GM12878 (cell line): ENCODE results near the gene NUP93. TPM values are rescaled to one million over a fixed set of nuclear protein-coding genes. Genes with fewer than 3 reads are reported as not detected.

Experiments used
- ATAC-seq: fragments of 200-7000 bp; cut with Tn5 transposase; 3 replicates; pipeline ENCODE4 v1.9.1; 2020; ENCODE audit warnings: mild to moderate bottlenecking, moderate library complexity
- BruUV-seq: library from RNA; stranded (reverse); fragments of 400-500 nt; replicated peaks from 2 replicates; lab custom pipeline; 2021; lab: Mats Ljungman, UMichigan
- CTCF ChIA-PET: fragments of 300-600 bp; sonication (Branson Sonifier 250); formaldehyde crosslinking; extraction: SDS; loops from one replicate; lab custom pipeline; 2021; ENCODE audit warnings: inconsistent platforms; lab: Yijun Ruan, JAX
- POLR2A ChIA-PET: fragments of 350-600 bp; formaldehyde crosslinking; extraction: SDS; loops from one replicate; lab custom pipeline; 2021; ENCODE audit warnings: inconsistent platforms; lab: Charles Lee
- RAD21 ChIA-PET: fragments of 300-600 bp; sonication (Branson Sonifier 250); formaldehyde crosslinking; loops from one replicate; lab custom pipeline; 2023; ENCODE audit warnings: antibody characterized with exemption; ENCODE audit not compliant: unreplicated experiment; lab: Charles Lee
- SMC1A ChIA-PET: fragments of 300-600 bp; sonication (Branson Sonifier 250); formaldehyde crosslinking; loops from one replicate; lab custom pipeline; 2023; ENCODE audit not compliant: unreplicated experiment, uncharacterized antibody; lab: Charles Lee
- DNase-seq: peaks from one replicate; pipeline ENCODE4 v3.0.0-alpha.2; 2011; ENCODE audit warnings: low read depth, low spot score
- FAIRE-seq: peaks from 3 replicates; lab custom pipeline; 2011; peaks lifted over from hg19 to GRCh38; lab: Jason Lieb, UNC
- H2AFZ ChIP-seq: 2 replicates; pipeline ENCODE4 v1.6.0; 2011; ENCODE audit warnings: low read depth, low read length, control low read depth; ENCODE audit not compliant: control insufficient read depth
- H3K27ac ChIP-seq: 2 replicates; pipeline ENCODE4 v1.5.1; 2011; ENCODE audit warnings: control low read depth; ENCODE audit not compliant: control insufficient read depth, insufficient read depth
- H3K27me3 ChIP-seq, 2 experiments: replicated peaks in 1 of 2; 2 replicates each; pipeline versions ENCODE4 v1.6.0 to v1.6.1; 2011; ENCODE audit warnings: low read length in 1 of 2; ENCODE audit not compliant: control insufficient read depth in 2 of 2, insufficient read depth in 2 of 2
- H3K36me3 ChIP-seq, 2 experiments: 2 replicates each; pipeline ENCODE4 v1.5.1; 2011; ENCODE audit warnings: low read length in 1 of 2; ENCODE audit not compliant: control insufficient read depth in 2 of 2, insufficient read depth in 2 of 2
- H3K4me1 ChIP-seq: 2 replicates; pipeline ENCODE4 v1.6.1; 2011; ENCODE audit warnings: mild to moderate bottlenecking, low read length, moderate library complexity, mixed read lengths; ENCODE audit not compliant: control insufficient read depth, insufficient read depth
- H3K4me2 ChIP-seq: 2 replicates; pipeline ENCODE4 v1.6.0; 2011; ENCODE audit warnings: control low read depth; ENCODE audit not compliant: control insufficient read depth, insufficient read depth
- H3K4me3 ChIP-seq: fragments of 200-600 bp; sonication (generic); 2 replicates; pipeline ENCODE4 v1.5.1; 2016
- H3K79me2 ChIP-seq: 2 replicates; pipeline ENCODE4 v1.6.0; 2011; ENCODE audit warnings: low read length; ENCODE audit not compliant: control insufficient read depth, insufficient read depth
- H3K9ac ChIP-seq: 2 replicates; pipeline ENCODE4 v1.8.0; 2011; ENCODE audit warnings: low read length, control low read depth, mixed read lengths; ENCODE audit not compliant: control insufficient read depth, insufficient read depth
- H3K9me3 ChIP-seq: replicated peaks from 3 replicates; pipeline ENCODE4 v1.5.1; 2011; ENCODE audit warnings: mild to moderate bottlenecking, low read length; ENCODE audit not compliant: control insufficient read depth, insufficient read depth
- H4K20me1 ChIP-seq: 2 replicates; pipeline ENCODE4 v1.6.0; 2011; ENCODE audit not compliant: control insufficient read depth, insufficient read depth
- ETV6 ChIP-seq, 2 experiments: fragments of 450-650 bp in 1 of 2; IDR thresholded peaks in 1 of 2; conservative IDR thresholded peaks in 1 of 2; 2 replicates each; pipeline ENCODE4 v1.6.1; 2014; ENCODE audit warnings: antibody characterized with exemption in 1 of 2, borderline replicate concordance in 1 of 2, low read depth in 1 of 2, mild to moderate bottlenecking in 1 of 2, moderate library complexity in 1 of 2
- IKZF1 ChIP-seq: fragments of 450-650 bp; conservative IDR thresholded peaks from 2 replicates; pipeline ENCODE4 v1.6.1; 2017; ENCODE audit warnings: antibody characterized with exemption, mild to moderate bottlenecking
- KAT2A ChIP-seq: conservative IDR thresholded peaks from 2 replicates; pipeline ENCODE4 v1.6.1; 2011; ENCODE audit warnings: low read depth, low read length; ENCODE audit not compliant: control insufficient read depth
- POLR2AphosphoS5 ChIP-seq: IDR thresholded peaks from 2 replicates; pipeline ENCODE4 v1.6.1; 2011; ENCODE audit warnings: mild to moderate bottlenecking, low read length, inconsistent platforms
- RCOR1 ChIP-seq: conservative IDR thresholded peaks from 2 replicates; pipeline ENCODE4 v1.6.1; 2012; ENCODE audit warnings: low read depth, low read length, improper control_type of control experiment
- SMAD5 ChIP-seq: IDR thresholded peaks from 2 replicates; pipeline ENCODE4 v1.6.1; 2016; ENCODE audit warnings: antibody characterized with exemption, low read depth
- WGBS: methylation state at CpG from one replicate; pipeline ENCODE4 v1.1.6; 2016; ENCODE audit warnings: low lambda C conversion rate; ENCODE audit not compliant: insufficient replicate concordance, insufficient coverage; ENCODE audit errors: missing lambda C conversion rate; 5-methylcytosine and 5-hydroxymethylcytosine counted together
- in situ Hi-C: fragments of 300-500 bp; cut with MboI; formaldehyde crosslinking; loops from 9 replicates; pipeline ENCODE4 v1.14.3; 2018; ENCODE audit warnings: mixed read lengths
- intact Hi-C: fragments of 100-400 bp; cut with micrococcal nuclease; formaldehyde crosslinking; loops from one replicate; pipeline ENCODE4 v1.14.2; 2022; ENCODE audit not compliant: unreplicated experiment
- polyA plus RNA-seq, 11 experiments: library from polyadenylated mRNA; depleted of rRNA in 4 of 11; unstranded in 6 of 11; stranded (reverse) in 5 of 11; fragments of >200 nt; fragmentation: Nextera tagmentation in 4 of 11; fragmentation: Illumina TruSeq in 1 of 11; extraction: Ambion mirVana in 4 of 11; extraction: Trizol in 1 of 11; gene quantifications; 1 replicate in 1 of 11; 2 replicates in 10 of 11; pipeline versions ENCODE4 v1.2.1 to v1.2.3, GENCODE V29; 2011 to 2016; ENCODE audit warnings: inconsistent platforms in 2 of 11, missing spikeins in 2 of 11, low read depth in 1 of 11
- total RNA-seq, 4 experiments: library from RNA; depleted of rRNA in 3 of 4; stranded (reverse); fragments of >200 nt in 3 of 4; fragmentation: Illumina TruSeq in 1 of 4; extraction: Trizol in 1 of 4; gene quantifications; 2 replicates each; pipeline versions ENCODE4 v1.2.1 to v1.2.3, GENCODE V29; 2013 to 2021

Gene NUP93
- total and polyA plus RNA-seq, 10 of the 15 experiments (the other 5 are each of a cell fraction or from before 2014, with no cell fraction given), result 82.2 to 175 (median 101) TPM

DNA sequence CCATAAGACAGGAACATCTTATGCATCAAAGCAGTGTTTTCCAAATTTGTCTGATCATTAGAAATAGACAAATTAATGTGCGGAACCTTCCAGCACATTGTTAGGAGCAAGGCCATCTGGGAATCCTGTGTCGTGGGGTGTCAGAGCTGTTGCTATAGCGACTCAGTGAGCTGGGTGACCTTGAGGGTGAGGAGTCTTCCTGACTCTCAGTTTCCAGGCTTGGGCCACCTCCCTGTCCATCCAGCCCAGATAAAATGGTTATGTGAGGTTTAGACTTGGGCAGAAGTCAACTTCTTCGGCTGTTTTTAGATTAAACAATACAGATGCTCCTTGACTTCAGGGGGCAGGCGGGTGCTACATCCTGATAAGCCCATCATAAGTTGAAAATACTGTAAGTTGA is 27.1 kb upstream of the NUP93 start:
- ChIA-PET RAD21 (interaction anchor here (1.0 to 4.7 kb wide), 12 partner anchors 13 to 126 kb away, joined by 3 to 66 read pairs (median 6); no protein-coding TSS in a partner anchor), SMC1A (interaction anchor here (0.6 to 4.6 kb wide), 26 partner anchors 13 to 345 kb away, joined by 3 to 67 read pairs (median 5); partner anchors contain the start of genes MT1G and MT1X), POLR2A (interaction anchor here (0.6 kb wide), 1 partner anchor 169 kb away, joined by 5 read pairs; no protein-coding TSS in a partner anchor), CTCF (interaction anchor here (0.9 to 4.6 kb wide), 21 partner anchors 15 to 394 kb away, joined by 3 to 90 read pairs (median 9); partner anchors contain the start of gene MT2A)
- H3K27ac ChIP-seq, result no peak overlapping the region
- H3K27me3 ChIP-seq, result no peaks in the 10 kb centered on the region; a peak in 1 of 4 replicates
- DNase-seq, result no peak
- BruUV-seq, result no TSS peak
- WGBS, result 53% methylated on average over 5 of the region's 5 CpGs
- H2AFZ ChIP-seq, result no peak overlapping the region
- no peaks in the 10 kb centered on the region for H4K20me1 ChIP-seq
- H3K36me3 ChIP-seq, result no peaks in the 10 kb centered on the region
- H3K79me2 ChIP-seq, result no peaks in the 10 kb centered on the region
- no peak for ATAC-seq
- in situ Hi-C loops (loop anchor here (5.0 kb wide), 1 partner anchor 191 kb away; no protein-coding TSS in a partner anchor), intact Hi-C loops (loop anchor here (1.0 to 10.0 kb wide), 4 partner anchors 29 to 388 kb away; no protein-coding TSS in a partner anchor)
- no peak for FAIRE-seq
- no peak overlapping the region for H3K4me3 ChIP-seq
- no peak overlapping the region for H3K4me2 ChIP-seq
- TF ChIP-seq POLR2AphosphoS5 (no peak), IKZF1 (no peak), KAT2A (no peak), RCOR1 (no peak), SMAD5 (no peak), ETV6 (conservative IDR thresholded peaks at IDR 0.05 in 1 of 2, IDR thresholded peaks at IDR 0.05 in 1 of 2; ENCODE audit: borderline replicate concordance in 1 of 2, low read depth in 1 of 2) (no peak)
- H3K4me1 ChIP-seq, result no peaks in the 10 kb centered on the region; the same call in 1 of the 2 replicates
- no peaks in the 10 kb centered on the region for H3K9me3 ChIP-seq
- no peak overlapping the region for H3K9ac ChIP-seq
